Pancreas (tissue), 10 donors: Measurements from ENCODE around the gene GPR65. TPM values are rescaled to one million over a fixed set of nuclear protein-coding genes. Genes with fewer than 3 reads are reported as not detected.

Experiments used
- ATAC-seq, 4 donors: fragments of 200-7000 bp; cut with Tn5 transposase; one replicate each; pipeline versions ENCODE4 v1.8.0 to v1.9.1; 2020; ENCODE audit warnings: mild to moderate bottlenecking in 4 of 4, moderate library complexity in 4 of 4
- DNase-seq, 6 donors: peaks; one replicate each; pipeline ENCODE4 v3.0.0-alpha.2; 2020
- FAIRE-seq: peaks from 2 replicates; lab custom pipeline; 2012; peaks lifted over from hg19 to GRCh38; lab: Jason Lieb, UNC
- H3K27ac ChIP-seq, 4 donors: fragments of 200-600 bp; sonication (generic); 1 replicate in 3 of 4; 2 replicates in 1 of 4; pipeline versions ENCODE4 v1.5.0 to v1.8.0; 2020
- H3K27me3 ChIP-seq, 4 donors: fragments of 200-600 bp; one replicate each; pipeline ENCODE4 v1.8.0; 2021
- H3K36me3 ChIP-seq, 3 donors: fragments of 200-600 bp; sonication (generic) in 1 of 3; one replicate each; pipeline versions ENCODE4 v1.5.0 to v1.8.0; 2020 to 2021
- H3K4me1 ChIP-seq, 3 donors: fragments of 200-600 bp; one replicate each; pipeline ENCODE4 v1.8.0; 2021
- H3K4me3 ChIP-seq, 4 donors: fragments of 200-600 bp; sonication (generic) in 2 of 4; one replicate each; pipeline versions ENCODE4 v1.5.0 to v1.8.0; 2020 to 2021
- H3K9me3 ChIP-seq, 4 donors: fragments of 200-600 bp; one replicate each; pipeline ENCODE4 v1.8.0; 2021
- CTCF ChIP-seq, 4 donors: fragments of 200-600 bp; sonication (generic) in 3 of 4; IDR thresholded peaks; one replicate each; pipeline versions ENCODE4 v1.5.0 to v1.8.0; 2021; ENCODE audit warnings: antibody characterized with exemption in 4 of 4
- WGBS, 2 donors: extraction: QIAGEN DNeasy Blood & Tissue Kit; methylation state at CpG; one replicate each; pipeline ENCODE4 v1.1.7; 2013; 5-methylcytosine and 5-hydroxymethylcytosine counted together
- intact Hi-C, 3 donors: fragments of 100-400 bp; cut with DNase I; formaldehyde crosslinking; loops; one replicate each; pipeline versions ENCODE4 v1.11.1 to v1.14.2; 2022
- polyA plus RNA-seq, 2 donors: library from polyadenylated mRNA; stranded (reverse); fragments of 200-250 nt; gene quantifications; one replicate each; pipeline ENCODE4 v1.2.3, GENCODE V29; 2013
- total RNA-seq, 6 donors: library from RNA; stranded (reverse); fragmentation: NEBNext Ultra II Directional in 4 of 6; extraction: Animal tissue kit (Norgen Biotek cat#: 25700) in 4 of 6; gene quantifications; one replicate each; pipeline versions ENCODE4 v1.2.1 to v1.2.4, GENCODE V29; 2021 to 2023
- donor health status: healthy with polysubstance abuse.
- donor health status: DM: no; HTN: no; CAD: no; lungs with moderate emphysema.
- donor health status: DM: no; HTN: no; CAD: no.
- donor health status: control.
- donor health status: control.
- donor health status: Bipolar disorder and iron deficiency.
- donor health status: DM: yes; HTN: yes; CAD: no.
- donor health status: DM: no; HTN: no; CAD: no.
- donor health status: DM: no; HTN: no; CAD: no.
- donor health status: DM: yes; HTN: yes; CAD: no.

The GPR65 gene
- total and polyA plus RNA-seq, 8 donors, result 0.14 to 1.7 (median 0.22) TPM

GRCh38 chr14:88036422-88036821, 31.5 kb downstream of the GPR65 start:
- no peaks in the 10 kb centered on the region for H3K9me3 ChIP-seq
- intact Hi-C loops, result no loop called here
- no peak overlapping the region for H3K27ac ChIP-seq
- no peaks in the 10 kb centered on the region for H3K36me3 ChIP-seq
- H3K4me3 ChIP-seq, result no peak overlapping the region
- DNase-seq, result no peak
- TF ChIP-seq CTCF (IDR thresholded peaks at IDR 0.05), result no peak
- 85 to 90% methylated on average over 2 of the region's 2 CpGs for WGBS, 2 donors
- H3K27me3 ChIP-seq, result no peaks in the 10 kb centered on the region
- no peak for ATAC-seq
- no peak for FAIRE-seq
- H3K4me1 ChIP-seq, result no peaks in the 10 kb centered on the region

GRCh38 chr14:88037325-88037724, 32.4 kb downstream of the GPR65 start:
- Histone ChIP-seq H3K9me3 (no peaks in the 10 kb centered on the region), H3K4me1 (no peaks in the 10 kb centered on the region), H3K27me3 (no peaks in the 10 kb centered on the region), H3K36me3 (no peaks in the 10 kb centered on the region), H3K27ac (no peak overlapping the region), H3K4me3 (no peak overlapping the region)
- ATAC-seq (no peak), DNase-seq (no peak), FAIRE-seq (no peak)
- TF ChIP-seq CTCF (IDR thresholded peaks at IDR 0.05), result no peak
- 71 to 74% methylated on average over 1 of the region's 1 CpG for WGBS, 2 donors
- intact Hi-C loops, result no loop called here

GRCh38 chr14:88039197-88039596, 34.3 kb downstream of the GPR65 start:
- Histone ChIP-seq H3K27me3 (no peaks in the 10 kb centered on the region), H3K27ac (no peak overlapping the region), H3K4me1 (peaks cover 0 to 8% (median 5%) of the 10 kb centered on the region in 3 donors), H3K9me3 (no peaks in the 10 kb centered on the region), H3K36me3 (no peaks in the 10 kb centered on the region), H3K4me3 (no peak overlapping the region)
- WGBS, 2 donors, result 57 to 59% methylated on average over 3 of the region's 3 CpGs
- no peak for TF ChIP-seq CTCF (IDR thresholded peaks at IDR 0.05)
- no peak for DNase-seq
- intact Hi-C loops, result no loop called here
- no peak for ATAC-seq
- FAIRE-seq, result no peak

GRCh38 chr14:88040146-88040545, 35.2 kb downstream of the GPR65 start:
- no peak for DNase-seq
- intact Hi-C loops, result no loop called here
- Histone ChIP-seq H3K27me3 (no peaks in the 10 kb centered on the region), H3K9me3 (no peaks in the 10 kb centered on the region), H3K4me1 (peaks cover 0 to 16% (median 5%) of the 10 kb centered on the region in 3 donors), H3K27ac (no peak overlapping the region), H3K4me3 (no peak overlapping the region), H3K36me3 (no peaks in the 10 kb centered on the region)
- no peak for FAIRE-seq
- no peak for ATAC-seq
- TF ChIP-seq CTCF (IDR thresholded peaks at IDR 0.05), result no peak
- WGBS, 2 donors, result 52 to 75% methylated on average over 1 of the region's 1 CpG

GRCh38 chr14:88043529-88044443, 38.9 kb downstream of the GPR65 start:
- WGBS, 2 donors, result 15 to 22% methylated on average over 4 of the region's 4 CpGs
- Histone ChIP-seq H3K27me3 (no peaks in the 10 kb centered on the region), H3K9me3 (no peaks in the 10 kb centered on the region), H3K27ac (peak overlapping the region in 1 of 4 donors; percentile 20), H3K36me3 (no peaks in the 10 kb centered on the region), H3K4me3 (no peak overlapping the region), H3K4me1 (peaks cover 0 to 17% (median 5%) of the 10 kb centered on the region in 3 donors)
- no peak for DNase-seq
- no peak for FAIRE-seq
- TF ChIP-seq CTCF (IDR thresholded peaks at IDR 0.05), result no peak
- ATAC-seq, result peak; percentile 76 to 90 (median 88)
- intact Hi-C loops, result no loop called here
